HL-60/S4 treated with retinoic acid at 250 ng/mL for 4 days and 3 days (cell line): ENCODE results near the gene TAGAP.
"Not testable (repeated sequence)": the region's sequence is repeated elsewhere in the genome, so short reads cannot be mapped to it uniquely, and the experiment has no call there.

Source experiments
- in situ Hi-C: fragments of 300-500 bp; cut with MboI; formaldehyde crosslinking; loops from 2 replicates; pipeline ENCODE4 v1.7.0; 2022; ENCODE audit warnings: low sequenced_read_pairs

The TAGAP gene

GRCh38 chr6:159014406-159014805, 30.4 kb downstream of the TAGAP start:
- in situ Hi-C loops = no loop called here

GRCh38 chr6:159013229-159013628, 31.6 kb downstream of the TAGAP start:
- in situ Hi-C loops = no loop called here

GRCh38 chr6:159012201-159012600, 32.6 kb downstream of the TAGAP start:
- in situ Hi-C loops = no loop called here

GRCh38 chr6:159010037-159010612, 34.7 kb downstream of the TAGAP start:
- in situ Hi-C loops = not testable (repeated sequence)

- in situ Hi-C loops = loop anchor here (10.0 kb wide), 1 partner anchor 96 kb away; no protein-coding TSS in a partner anchor
Measured at GRCh38 chr6:159008656-159009288, 36.0 kb downstream of the TAGAP start.

- in situ Hi-C loops = loop anchor here (10.0 kb wide), 1 partner anchor 97 kb away; no protein-coding TSS in a partner anchor
Measured at GRCh38 chr6:159007510-159007909, 37.3 kb downstream of the TAGAP start.

GRCh38 chr6:159005436-159005835, 39.4 kb downstream of the TAGAP start:
- in situ Hi-C loops = loop anchor here (10.0 kb wide), 1 partner anchor 99 kb away; no protein-coding TSS in a partner anchor

GRCh38 chr6:159004592-159004991, 40.2 kb downstream of the TAGAP start:
- in situ Hi-C loops = loop anchor here (10.0 kb wide), 1 partner anchor 100 kb away; no protein-coding TSS in a partner anchor

- in situ Hi-C loops = loop anchor here (10.0 kb wide), 1 partner anchor 102 kb away; no protein-coding TSS in a partner anchor
Measured at GRCh38 chr6:159002432-159003155, 42.2 kb downstream of the TAGAP start.

GRCh38 chr6:158999666-159000403, 45.0 kb downstream of the TAGAP start, which contains the start of gene RSPH3:
Gene RSPH3, minus strand, starts transcription at chr6:159000202. Its CDS starts 652 bp downstream, at chr6:158999550.
- in situ Hi-C loops = loop anchor here (10.0 to 25.0 kb wide), 2 partner anchors 105 to 788 kb away; no protein-coding TSS in a partner anchor

GRCh38 chr6:158999154-158999665, 45.6 kb downstream of the TAGAP start:
- in situ Hi-C loops = loop anchor here (25.0 kb wide), 1 partner anchor 787 kb away; no protein-coding TSS in a partner anchor

GRCh38 chr6:158996856-158997255, 47.9 kb downstream of the TAGAP start:
- in situ Hi-C loops = loop anchor here (25.0 kb wide), 1 partner anchor 785 kb away; no protein-coding TSS in a partner anchor

GRCh38 chr6:158993639-158994038, 51.2 kb downstream of the TAGAP start:
- in situ Hi-C loops = loop anchor here (25.0 kb wide), 1 partner anchor 781 kb away; no protein-coding TSS in a partner anchor

- in situ Hi-C loops = loop anchor here (25.0 kb wide), 1 partner anchor 779 kb away; no protein-coding TSS in a partner anchor
Measured at GRCh38 chr6:158991017-158991723, 53.6 kb downstream of the TAGAP start.

GRCh38 chr6:158989711-158990110, 55.1 kb downstream of the TAGAP start:
- in situ Hi-C loops = loop anchor here (25.0 kb wide), 1 partner anchor 777 kb away; no protein-coding TSS in a partner anchor

- in situ Hi-C loops = loop anchor here (25.0 kb wide), 1 partner anchor 776 kb away; no protein-coding TSS in a partner anchor
Measured at GRCh38 chr6:158988477-158988876, 56.3 kb downstream of the TAGAP start.

- in situ Hi-C loops = loop anchor here (25.0 kb wide), 1 partner anchor 775 kb away; no protein-coding TSS in a partner anchor
Measured at GRCh38 chr6:158987657-158988056, 57.1 kb downstream of the TAGAP start.
